Measurements from ENCODE around the gene NTNG2.

DNA sequence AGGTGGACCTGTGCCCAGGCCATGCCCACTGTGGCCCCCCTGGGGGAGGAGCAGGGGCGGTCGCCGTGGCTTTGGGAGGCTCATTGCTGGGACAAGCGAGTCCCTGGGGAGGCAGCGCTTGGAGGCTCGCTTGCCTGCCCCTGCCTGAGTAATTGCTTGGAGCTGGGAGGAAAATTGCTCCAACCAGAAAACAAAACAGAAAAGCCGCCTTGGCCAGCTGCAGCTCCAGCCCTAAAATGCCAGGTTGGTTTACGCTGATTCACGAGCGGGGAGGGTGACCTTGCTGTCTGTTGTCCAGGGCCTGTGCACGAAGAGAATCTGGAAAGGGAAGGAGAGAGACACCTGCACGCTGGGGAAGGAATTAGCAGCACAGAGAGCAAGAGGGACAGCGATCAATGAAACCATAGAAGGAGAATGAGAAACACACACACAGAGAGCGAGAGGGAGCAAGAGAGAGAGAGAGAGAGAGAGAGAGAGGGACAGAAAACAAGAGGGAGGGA is 25.3 kb downstream of the NTNG2 start:
- TF ChIP-seq, protein P1, sequence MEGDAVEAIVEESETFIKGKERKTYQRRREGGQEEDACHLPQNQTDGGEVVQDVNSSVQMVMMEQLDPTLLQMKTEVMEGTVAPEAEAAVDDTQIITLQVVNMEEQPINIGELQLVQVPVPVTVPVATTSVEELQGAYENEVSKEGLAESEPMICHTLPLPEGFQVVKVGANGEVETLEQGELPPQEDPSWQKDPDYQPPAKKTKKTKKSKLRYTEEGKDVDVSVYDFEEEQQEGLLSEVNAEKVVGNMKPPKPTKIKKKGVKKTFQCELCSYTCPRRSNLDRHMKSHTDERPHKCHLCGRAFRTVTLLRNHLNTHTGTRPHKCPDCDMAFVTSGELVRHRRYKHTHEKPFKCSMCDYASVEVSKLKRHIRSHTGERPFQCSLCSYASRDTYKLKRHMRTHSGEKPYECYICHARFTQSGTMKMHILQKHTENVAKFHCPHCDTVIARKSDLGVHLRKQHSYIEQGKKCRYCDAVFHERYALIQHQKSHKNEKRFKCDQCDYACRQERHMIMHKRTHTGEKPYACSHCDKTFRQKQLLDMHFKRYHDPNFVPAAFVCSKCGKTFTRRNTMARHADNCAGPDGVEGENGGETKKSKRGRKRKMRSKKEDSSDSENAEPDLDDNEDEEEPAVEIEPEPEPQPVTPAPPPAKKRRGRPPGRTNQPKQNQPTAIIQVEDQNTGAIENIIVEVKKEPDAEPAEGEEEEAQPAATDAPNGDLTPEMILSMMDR (IDR thresholded peaks at IDR 0.05) = no peak
- TF ChIP-seq POLR2A (IDR thresholded peaks at IDR 0.05) = no peak
